Measurements from ENCODE around the gene SCN11A.
"Not testable (repeated sequence)": the region's sequence is repeated elsewhere in the genome, so short reads cannot be mapped to it uniquely, and the experiment has no call there.

Gene SCN11A

GRCh38 chr3:39064646-39065045 lies 12.9 kb upstream of the SCN11A start:
- DNase-seq, result no peak

- DNase-seq, result no peak
These were observed 11.4 kb upstream of the SCN11A start for GRCh38 chr3:39063143-39063542.

GRCh38 chr3:39062180-39062579 lies 10.4 kb upstream of the SCN11A start:
- DNase-seq, result no peak

DNA sequence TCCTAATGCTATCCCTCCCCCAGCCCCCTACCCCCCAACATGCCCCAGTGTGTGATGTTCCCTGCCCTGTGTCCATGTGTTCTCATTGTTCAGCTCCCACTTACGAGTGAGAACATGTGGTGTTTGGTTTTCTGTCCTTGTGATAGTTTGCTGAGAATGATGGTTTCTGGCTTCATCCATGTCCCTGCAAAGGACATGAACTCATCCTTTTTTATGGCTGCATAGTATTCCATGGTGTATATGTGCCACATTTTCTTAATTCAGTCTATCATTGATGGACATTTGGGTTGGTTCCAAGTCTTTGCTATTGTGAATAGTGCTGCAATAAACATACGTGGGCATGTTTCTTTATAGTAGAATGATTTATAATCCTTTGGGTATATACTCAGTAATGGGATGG lies 9.5 kb upstream of the SCN11A start:
- not testable (repeated sequence) for DNase-seq

GRCh38 chr3:39056151-39056550 lies 4.4 kb upstream of the SCN11A start:
- no peak for DNase-seq

- no peak for DNase-seq
These were observed 2.0 kb upstream of the SCN11A start for GRCh38 chr3:39053696-39054095.

GRCh38 chr3:39052583-39052982 lies 839 bp upstream of the SCN11A start:
- peak; percentile 37 for DNase-seq

DNA sequence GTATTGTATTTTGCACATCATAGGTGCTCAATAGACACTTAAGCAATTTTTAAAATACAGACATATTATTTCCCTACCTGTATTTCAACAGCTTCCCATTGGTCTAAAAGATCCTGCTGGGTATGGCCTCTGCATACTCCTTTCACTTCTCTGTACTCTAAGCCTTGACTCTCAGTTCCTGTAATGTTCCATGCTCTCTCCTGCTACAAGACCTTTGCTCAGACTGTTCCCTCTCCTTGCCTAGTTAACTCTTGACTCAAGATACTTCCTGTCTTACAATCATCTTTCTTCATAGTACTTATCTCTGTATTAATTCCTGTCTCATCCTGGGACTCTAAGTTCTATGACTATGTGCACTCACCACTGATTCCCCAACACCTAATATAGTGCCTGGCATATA lies 1.7 kb downstream of the SCN11A start:
- DNase-seq, result peak; percentile 10

GRCh38 chr3:39038165-39038564 lies 13.6 kb downstream of the SCN11A start:
- DNase-seq, result no peak

DNA sequence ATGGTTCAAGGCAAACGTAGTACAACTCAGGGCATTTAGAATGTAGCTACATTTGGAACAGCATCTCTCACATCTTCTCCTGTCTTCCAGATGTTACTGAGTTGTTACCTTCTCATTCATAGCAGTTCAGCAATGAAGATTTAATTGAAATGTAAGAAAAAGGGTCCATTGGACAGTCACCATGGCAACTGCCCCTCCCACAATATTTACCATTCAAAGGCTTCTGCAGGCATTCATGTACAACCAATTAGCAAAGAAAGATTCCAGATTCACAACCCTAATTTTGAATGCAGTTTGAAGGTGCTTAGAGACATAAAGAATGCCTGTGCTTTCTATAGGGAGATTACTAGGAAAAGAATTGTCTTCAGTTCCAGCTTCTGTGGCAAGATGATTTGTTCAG lies 22.2 kb downstream of the SCN11A start:
- no peak for DNase-seq

DNA sequence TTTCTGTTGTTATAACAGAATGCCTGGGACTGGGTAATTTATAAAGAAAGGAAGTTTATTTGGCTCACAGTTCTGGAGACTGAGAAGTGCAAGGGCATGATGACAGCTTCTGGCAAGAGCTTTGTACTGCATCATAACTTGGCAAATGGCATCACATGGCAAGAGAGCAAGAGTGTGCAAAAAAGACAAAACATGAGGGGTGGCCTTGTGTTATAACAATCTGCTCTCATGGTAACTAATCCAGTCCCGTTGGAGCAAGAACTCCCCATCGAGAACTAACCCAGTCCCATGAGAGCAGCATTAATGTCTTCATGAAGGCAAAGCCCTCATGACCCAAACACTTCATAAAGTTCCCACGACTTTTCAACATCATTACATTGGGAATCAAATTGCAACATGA lies 23.2 kb downstream of the SCN11A start:
- DNase-seq, result no peak

DNA sequence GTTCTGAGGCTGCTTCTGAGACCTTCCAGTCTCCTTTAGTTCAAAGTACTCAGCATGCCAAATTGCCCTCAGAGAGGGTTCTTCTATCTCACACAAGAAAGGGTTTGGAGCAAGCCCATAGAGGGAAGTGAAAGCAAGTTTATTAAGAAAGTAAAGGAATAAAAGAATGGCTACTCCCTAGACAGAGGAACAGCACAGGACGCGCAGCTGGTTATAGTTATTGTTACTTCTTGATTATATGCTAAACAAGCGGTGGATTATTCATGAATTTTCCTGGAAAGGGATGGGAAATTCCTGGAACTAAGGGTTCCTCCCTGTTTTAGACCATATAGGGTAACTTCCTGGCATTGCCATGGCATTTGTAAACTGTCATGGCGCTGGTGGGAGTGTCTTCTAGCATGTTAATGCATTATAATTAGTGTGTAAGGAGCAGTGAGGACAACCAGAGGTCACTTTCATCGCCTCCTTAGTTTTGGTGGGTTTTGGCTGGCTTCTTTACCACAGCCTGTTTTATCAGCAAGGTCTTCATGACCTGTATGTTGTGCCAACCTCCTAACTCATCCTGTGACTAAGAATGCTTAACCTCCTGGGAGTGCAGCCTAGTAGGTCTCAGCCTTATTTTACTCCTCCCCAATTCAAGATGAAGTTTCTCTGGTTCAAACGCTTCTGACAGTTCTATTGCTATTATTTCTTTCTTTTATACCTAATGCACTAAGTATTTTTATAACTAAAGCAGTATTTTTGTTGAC lies 26.3 kb downstream of the SCN11A start:
- DNase-seq, result no peak

DNA sequence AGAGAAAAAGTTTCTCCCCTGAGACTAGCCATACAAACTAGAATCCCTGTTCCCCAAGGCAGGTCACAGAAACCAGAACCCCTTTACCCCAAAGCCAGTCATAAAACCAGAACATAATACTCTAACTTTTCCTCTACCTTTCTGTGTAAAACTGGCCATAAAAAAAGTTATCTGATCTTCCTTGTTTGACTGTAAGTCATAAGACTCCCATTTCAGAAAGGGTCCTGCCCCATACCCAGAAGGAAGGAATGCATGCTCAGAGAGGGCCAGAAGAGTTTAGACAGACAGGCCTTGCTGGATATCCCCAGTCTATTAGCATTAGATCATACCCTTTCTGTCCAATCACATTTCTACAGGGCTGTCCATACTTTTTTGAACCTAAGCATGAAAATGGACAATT lies 27.2 kb downstream of the SCN11A start:
- DNase-seq, result no peak

DNA sequence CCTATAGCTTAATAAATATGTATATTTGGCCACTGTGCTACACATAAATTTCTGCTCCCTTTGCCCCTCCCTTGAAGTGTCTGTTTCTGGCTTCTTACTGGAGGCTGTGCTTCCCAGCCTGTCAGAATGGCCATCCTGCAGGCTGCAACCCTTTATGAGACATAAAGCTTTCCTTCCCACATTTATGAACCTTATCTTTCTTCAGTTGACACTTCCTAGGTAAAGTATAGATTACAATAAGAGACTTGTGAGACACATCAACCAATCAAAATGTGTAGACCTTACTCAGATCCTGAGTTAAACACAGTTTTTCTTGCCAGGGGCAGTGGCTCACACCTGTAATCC lies 29.5 kb downstream of the SCN11A start:
- no peak for DNase-seq

DNA sequence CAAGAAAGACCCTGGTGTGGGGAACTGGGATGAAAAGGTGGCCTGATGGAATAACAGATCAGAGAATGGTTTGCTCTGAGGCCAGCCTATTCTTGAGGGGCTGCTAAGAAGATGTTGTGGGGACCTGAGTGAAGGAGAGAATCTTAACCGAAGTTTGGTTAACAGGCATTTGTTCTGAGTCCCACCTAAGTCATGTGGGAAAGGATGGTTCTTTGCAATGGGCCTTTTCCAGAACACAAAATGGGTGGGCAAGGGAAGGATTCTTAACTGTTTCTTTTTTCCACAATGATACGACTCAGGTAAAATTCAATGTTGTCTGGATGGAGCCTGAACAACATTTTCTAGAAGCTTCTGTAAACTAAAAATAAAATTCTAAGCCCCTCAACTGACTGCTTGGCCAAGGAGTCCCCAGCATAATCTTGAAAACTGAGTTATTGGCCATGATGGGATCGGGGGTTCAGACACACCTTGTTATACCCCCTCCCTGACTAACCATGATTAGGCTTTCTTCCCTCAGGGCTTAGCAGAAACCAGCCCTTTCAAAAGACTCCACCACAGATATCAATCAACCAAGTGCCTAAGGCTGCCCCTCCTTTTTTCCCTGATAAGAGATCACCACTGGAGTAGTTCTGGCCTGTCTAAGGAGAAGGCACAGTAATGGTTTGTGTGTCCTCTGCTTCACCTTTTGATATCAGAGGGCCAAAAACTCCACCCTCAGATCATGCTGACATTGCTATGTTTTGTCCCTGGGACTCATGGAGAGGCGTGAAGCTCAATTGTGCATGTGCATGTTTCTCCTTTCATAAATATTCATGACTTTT lies 30.1 kb downstream of the SCN11A start:
- DNase-seq, result peak; percentile 52

DNA sequence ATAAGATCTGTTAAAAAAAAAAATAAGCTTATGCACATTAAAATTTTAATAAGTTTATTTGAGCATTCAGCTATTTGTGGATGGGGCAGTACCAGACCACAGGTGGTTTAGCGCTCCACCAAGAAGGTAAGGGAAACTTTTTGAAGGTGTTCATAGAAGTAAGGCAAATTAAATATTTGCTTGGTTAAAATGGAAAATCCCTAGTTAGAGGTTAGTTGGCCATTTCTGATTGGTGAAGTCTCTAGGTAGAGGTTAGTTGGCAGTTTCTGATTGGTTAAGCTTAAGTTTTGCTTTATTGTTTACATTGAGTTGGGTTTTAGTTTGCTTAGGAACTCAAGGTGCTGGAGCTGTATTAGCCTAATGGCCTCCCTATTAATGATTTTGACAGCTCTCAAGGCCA lies 30.7 kb downstream of the SCN11A start:
- DNase-seq, result no peak

DNA sequence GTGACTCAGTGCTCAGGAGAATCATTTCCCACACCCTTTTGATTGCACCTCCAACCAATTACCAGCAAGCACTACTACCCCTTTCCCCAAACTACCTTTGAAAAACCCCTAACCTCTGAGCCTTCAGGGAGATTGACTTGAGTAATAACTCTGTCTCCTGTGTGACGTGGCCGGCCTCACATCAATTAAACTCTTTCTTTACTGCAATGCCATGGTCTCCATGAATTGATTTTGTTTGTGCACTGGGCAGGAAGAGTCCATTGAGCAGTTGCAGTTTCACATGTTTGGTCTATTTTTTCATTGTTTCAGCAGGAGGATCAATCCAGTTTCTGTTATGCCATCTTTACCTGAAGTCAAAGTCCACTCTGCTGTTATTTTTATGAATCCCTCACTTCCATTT lies 32.4 kb downstream of the SCN11A start:
- no peak for DNase-seq

GRCh38 chr3:39015418-39015817 lies 36.3 kb downstream of the SCN11A start:
- no peak for DNase-seq

GRCh38 chr3:39013921-39014509 lies 37.7 kb downstream of the SCN11A start:
- DNase-seq, result no peak

- DNase-seq, result no peak
These were observed 38.5 kb downstream of the SCN11A start for GRCh38 chr3:39013289-39013688.

- peak; percentile 53 for DNase-seq
These were observed 40.5 kb downstream of the SCN11A start for GRCh38 chr3:39011191-39011736.

GRCh38 chr3:39005295-39005694 lies 46.4 kb downstream of the SCN11A start:
- DNase-seq, result no peak

Measured in hematopoietic multipotent progenitor cell treated with erythropoietin and hydrocortisone succinate and interleukin-3 and kit ligand, for 6 days (in vitro differentiated cells).